Renal cortical epithelial cell (primary cell): ENCODE results near the gene KCNIP3. TPM values are rescaled to one million over a fixed set of nuclear protein-coding genes. Genes with fewer than 3 reads are reported as not detected.
"Not testable (repeated sequence)": the region's sequence is repeated elsewhere in the genome, so short reads cannot be mapped to it uniquely, and the experiment has no call there.

ENCODE experiments used
- DNase-seq: peaks from one replicate; pipeline ENCODE4 v3.0.0-alpha.2; 2011; ENCODE audit warnings: low read depth
- total RNA-seq: library from RNA; depleted of rRNA; stranded (reverse); fragments of >200 nt; gene quantifications from 2 replicates; pipeline ENCODE4 v1.2.3, GENCODE V29; 2014

KCNIP3 gene
- total RNA-seq, 1 donor from 2014 or later = 127 TPM

DNA sequence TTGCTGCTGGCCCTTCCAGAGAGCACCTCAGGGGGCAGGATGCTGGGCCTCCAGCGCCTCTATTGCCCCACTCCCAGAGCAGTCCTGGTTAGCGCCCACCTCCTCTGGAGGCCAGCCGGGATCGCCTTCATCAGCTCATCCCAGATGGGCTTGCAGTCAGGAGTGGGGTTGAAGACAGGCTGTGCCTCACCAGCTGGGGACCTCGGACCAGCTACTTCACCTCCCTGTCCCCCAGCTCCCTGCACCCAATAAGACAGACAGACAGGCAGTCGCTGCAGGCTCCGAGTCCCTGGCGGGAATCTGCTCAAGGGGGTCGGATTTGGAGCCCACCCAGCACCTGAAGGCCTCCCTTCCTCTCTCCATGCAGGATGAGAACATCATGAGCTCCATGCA is 86.5 kb downstream of the KCNIP3 start:
- DNase-seq = no peak

GRCh38 chr2:95384854-95385569 is 87.9 kb downstream of the KCNIP3 start:
- peak; percentile 31 for DNase-seq

DNA sequence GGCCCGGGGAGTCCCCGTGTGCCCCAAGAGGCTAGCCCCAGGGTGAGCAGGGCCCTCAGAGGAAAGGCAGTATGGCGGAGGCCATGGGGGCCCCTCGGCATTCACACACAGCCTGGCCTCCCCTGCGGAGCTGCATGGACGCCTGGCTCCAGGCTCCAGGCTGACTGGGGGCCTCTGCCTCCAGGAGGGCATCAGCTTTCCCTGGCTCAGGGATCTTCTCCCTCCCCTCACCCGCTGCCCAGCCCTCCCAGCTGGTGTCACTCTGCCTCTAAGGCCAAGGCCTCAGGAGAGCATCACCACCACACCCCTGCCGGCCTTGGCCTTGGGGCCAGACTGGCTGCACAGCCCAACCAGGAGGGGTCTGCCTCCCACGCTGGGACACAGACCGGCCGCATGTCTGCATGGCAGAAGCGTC is 88.4 kb downstream of the KCNIP3 start:
- DNase-seq = no peak

DNA sequence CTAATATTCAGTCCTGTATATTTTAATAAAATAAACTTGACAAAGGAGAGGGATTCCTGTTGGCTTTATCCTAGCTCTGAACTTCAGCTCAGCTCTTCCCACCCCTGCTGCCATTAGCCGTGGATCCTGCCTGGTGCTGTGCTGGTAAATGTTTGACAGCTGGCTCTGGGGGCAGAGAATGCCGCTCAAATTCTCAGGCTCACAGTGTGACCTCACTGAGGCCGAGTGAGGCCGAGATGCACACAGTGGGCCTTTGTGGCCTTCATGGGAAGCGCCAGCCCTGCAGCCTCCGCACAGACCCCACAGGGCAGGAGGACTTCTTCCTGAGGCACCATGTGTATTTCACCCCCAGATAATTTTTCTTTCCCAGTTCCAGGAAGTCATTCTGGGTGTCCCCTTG is 88.9 kb downstream of the KCNIP3 start:
- DNase-seq = no peak

- no peak for DNase-seq
These were observed 90.2 kb downstream of the KCNIP3 start for GRCh38 chr2:95387358-95387757.

GRCh38 chr2:95388091-95388692 is 91.0 kb downstream of the KCNIP3 start:
- no peak for DNase-seq

GRCh38 chr2:95388856-95389244 is 91.7 kb downstream of the KCNIP3 start:
- no peak for DNase-seq

GRCh38 chr2:95389245-95390119 is 92.3 kb downstream of the KCNIP3 start:
- peak; percentile 13 for DNase-seq

- no peak for DNase-seq
These were observed 93.2 kb downstream of the KCNIP3 start for GRCh38 chr2:95390272-95390880.

GRCh38 chr2:95390881-95391321 is 93.8 kb downstream of the KCNIP3 start:
- no peak for DNase-seq

DNA sequence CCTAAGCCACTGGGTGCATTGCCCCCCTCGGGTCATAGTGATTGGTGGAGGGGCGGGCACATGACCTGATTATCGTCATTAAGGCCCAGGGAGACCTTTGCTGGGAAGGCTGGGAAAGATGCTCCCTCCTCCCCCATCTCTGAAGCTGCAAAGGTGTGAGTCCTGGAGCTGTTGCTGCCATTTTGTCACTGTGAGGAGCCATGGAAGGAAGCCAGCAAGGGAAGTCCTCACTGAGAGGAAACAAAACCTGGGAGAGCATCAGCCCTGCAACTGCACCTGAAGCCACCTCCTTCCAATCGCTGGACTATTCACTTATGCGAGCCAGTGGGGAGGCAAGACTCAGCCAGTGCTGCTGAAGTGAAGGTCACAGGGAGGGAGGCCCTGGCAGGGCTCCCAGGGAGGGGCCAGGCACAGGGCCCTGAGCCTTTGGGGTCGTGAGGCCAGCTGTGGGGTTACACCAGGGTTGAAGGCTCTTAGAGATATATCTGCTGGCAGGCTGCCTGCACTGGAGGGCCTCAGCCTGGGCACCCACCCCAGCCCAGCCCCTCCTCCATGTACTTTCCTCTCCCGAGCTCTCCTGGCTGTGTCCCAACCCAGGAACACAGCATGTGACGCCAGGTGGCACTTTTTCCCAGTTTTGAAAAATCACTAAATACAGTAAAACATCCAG is 94.6 kb downstream of the KCNIP3 start:
- DNase-seq = no peak

DNA sequence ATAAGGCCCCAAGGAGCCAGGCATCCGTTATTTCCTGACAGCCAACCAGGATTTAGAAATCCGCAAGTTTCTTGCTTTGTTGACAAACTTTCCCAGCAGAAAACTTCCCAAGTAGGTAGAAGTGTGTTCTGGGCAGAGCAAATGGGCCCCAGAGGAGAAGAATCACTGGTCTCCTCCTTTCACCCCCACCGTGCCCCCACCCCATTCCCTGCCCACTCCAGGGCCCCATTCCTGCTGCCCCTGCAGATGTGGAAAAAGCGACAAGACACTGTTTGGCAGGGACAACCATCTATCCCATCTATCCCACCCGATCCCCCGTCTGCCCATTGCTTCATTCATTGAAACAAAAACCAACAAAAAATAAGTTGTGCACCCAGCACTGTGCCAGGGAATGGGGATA is 95.2 kb downstream of the KCNIP3 start:
- no peak for DNase-seq

- DNase-seq = no peak
These were observed 95.7 kb downstream of the KCNIP3 start for GRCh38 chr2:95392730-95393455.

DNA sequence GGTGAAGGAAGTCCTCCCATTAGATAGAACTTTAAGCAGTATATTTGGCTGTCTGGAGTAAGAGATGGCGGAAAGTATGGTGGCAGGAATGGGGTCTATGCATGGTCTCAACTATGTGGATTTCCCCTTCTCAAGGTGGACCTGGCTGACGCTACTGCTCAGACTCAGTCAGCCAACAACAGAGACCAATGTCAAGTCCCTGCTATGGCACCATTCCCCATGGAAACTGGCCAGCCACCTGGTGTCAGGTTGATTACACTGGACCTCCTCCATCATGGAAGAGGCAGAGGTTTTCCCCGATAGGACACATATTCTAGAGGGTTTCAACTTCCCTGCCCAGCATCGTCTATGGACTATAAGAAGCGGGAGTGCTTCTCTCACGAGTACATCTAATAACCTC is 96.8 kb downstream of the KCNIP3 start:
- no peak for DNase-seq

DNA sequence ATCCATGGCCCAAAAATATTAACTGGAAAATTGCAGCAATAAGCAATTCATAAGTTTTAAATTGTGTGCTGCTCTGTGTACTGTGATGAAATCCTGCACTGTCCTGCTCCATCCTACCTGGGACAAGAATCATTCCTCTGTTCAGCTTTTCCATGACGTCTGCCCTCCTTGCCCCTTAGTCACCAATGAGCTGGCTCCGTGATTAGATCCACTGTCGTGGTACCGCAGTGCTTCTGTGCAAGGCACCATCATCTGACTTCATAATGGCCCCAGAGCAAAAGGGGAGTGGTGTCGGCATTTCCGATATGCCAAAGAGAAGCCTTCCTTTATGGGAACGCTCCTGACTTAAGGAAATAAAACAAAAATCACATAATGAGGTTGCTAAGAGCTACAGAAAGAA is 101.9 kb downstream of the KCNIP3 start:
- DNase-seq = no peak

DNA sequence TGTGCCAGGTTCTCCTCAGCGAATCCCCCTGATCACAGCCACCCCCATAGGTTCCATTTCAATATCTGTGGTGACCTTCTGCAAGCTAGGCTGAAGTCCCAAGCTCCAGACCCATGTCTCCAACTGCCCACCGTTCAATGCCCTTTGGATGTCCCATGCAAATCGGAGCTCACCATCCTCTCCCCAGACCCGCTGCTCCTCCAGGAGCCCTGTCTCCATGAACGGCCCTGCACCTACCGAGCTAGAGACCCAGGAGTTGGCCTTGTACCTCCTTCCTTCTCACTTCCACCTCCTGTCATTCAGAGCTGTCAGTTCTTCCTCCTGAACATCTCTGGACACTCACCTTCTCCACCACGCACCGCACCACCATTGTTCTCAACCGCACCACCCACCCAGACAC is 104.3 kb downstream of the KCNIP3 start:
- DNase-seq = no peak

DNA sequence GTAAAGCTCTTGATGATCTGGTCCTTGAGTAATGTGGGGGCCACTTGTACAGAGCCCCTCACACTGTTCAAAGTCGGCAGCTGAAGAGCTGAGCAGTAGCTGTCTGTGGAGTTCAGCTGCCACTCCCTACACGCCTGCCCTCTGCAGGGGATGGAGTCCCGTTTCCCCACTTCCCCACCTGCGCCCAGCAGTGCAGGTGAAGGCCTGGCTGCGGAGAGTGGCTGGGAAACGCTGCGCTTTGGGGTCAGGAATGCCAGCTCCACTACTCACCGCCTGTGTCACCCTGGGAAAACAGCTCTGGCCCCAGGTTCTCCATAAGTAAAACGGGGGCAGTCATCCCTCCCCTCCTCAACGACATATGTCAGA is 104.8 kb downstream of the KCNIP3 start:
- DNase-seq = not testable (repeated sequence)

DNA sequence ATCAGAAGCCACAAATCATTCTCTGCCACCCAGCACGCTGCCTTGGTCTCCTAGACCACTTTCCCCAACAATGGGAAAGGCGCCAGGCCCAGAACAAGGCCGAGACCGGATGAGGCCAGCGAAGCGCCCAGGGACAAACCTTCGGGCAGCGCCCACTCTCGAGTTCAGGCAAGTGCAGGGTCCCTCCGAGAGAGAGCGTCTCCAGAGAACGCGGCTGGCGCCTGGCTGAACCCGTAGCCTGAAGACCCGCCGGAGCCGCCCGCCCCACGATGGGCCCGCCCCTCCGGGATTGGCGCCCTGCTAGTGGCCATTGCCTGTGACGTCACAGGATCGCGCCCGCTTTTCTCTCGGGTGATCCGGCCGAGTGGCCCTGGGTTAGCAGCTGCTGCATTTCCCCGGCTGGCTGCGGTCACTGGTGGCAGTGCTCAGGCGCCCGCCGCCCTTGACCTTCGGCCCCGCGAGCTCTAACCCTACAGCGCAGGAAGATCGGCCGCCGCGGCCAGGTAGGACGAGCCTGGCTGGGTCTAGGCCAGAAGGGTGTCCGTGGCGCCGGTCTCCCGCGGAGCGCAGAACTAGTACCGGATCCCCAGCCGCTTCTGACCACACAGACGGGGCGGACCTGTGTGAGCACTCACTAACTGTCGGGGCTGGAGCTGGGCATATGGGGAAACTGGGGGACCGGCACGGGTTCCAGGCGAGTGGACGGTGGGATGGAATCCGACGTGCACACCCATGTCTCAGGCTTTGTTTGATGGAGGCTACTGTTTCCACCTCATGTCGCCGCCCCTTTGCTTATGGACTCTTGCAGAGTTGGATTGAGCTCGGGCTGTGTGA is 105.4 kb downstream of the KCNIP3 start, which contains the start of gene FAHD2A:
FAHD2A (plus strand) TSS at position 339 of the 834 bp plus-strand sequence. CDS start 2,851 bp downstream, outside the sequence.
- DNase-seq = peak; percentile 66

DNA sequence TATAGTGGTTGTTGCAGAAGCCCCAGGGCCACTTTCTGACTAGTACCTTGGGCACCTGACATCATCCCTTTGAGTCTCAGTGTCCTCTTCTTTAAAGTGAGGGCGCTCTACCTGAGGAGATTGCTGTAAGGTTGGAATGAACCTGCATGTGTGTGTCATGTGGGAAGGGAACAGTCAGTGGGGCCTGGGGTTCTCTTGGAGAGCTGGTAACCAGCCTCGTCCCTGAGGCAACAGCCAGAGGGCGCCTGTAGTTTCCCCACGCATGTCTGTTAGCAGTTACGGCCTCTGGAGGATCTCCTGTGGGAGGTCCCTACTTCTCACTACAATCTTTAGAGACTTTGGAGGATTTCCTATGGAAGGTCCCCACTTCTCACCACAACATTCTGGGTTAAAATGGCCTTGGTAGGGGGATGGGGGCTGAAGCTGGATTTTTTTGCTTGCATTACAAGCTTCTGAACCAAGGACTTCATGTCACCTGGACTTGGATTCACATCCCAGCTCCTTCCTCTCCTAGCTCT is 106.1 kb downstream of the KCNIP3 start:
- peak; percentile 18 for DNase-seq

DNA sequence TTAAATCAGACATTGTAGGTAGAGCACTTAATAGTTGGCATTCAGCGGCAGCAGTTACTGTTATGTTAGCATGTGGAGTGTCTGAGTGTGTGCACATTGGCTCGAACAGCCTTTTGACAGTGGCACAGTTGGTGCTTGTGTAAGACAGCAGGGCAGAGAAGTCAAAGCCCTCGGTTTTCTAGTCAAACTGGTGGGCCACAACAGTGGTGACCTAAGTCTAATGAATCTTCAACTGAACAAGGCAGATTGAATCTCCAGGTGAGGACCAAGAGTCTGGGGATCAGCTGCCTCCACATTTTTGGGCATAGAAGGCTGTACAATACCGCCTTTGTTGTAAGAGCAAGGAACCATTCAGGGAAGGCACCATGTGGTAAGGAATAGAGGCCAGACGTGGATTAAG is 106.7 kb downstream of the KCNIP3 start:
- not testable (repeated sequence) for DNase-seq
